ENCODE results near the gene SSTR3.
"Not testable (repeated sequence)": the region's sequence is repeated elsewhere in the genome, so short reads cannot be mapped to it uniquely, and the experiment has no call there.

Gene SSTR3

DNA sequence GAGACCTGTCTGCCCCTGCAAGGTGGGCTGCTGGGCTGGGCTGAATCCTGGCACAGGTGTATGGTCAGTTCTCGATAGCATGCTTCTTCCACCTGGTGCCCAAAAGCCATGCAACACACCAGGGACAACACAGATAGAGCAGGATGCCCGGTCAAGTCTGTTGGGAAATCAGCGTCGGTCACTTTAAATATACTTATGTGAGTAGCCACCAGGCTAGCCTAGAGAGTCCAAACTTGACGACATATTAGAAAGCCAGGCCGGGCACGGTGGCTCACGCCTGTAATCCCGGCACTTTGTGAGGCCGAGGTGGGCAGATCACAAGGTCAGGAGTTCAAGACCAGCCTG is 33.2 kb downstream of the SSTR3 start:
- no peak for DNase-seq

DNA sequence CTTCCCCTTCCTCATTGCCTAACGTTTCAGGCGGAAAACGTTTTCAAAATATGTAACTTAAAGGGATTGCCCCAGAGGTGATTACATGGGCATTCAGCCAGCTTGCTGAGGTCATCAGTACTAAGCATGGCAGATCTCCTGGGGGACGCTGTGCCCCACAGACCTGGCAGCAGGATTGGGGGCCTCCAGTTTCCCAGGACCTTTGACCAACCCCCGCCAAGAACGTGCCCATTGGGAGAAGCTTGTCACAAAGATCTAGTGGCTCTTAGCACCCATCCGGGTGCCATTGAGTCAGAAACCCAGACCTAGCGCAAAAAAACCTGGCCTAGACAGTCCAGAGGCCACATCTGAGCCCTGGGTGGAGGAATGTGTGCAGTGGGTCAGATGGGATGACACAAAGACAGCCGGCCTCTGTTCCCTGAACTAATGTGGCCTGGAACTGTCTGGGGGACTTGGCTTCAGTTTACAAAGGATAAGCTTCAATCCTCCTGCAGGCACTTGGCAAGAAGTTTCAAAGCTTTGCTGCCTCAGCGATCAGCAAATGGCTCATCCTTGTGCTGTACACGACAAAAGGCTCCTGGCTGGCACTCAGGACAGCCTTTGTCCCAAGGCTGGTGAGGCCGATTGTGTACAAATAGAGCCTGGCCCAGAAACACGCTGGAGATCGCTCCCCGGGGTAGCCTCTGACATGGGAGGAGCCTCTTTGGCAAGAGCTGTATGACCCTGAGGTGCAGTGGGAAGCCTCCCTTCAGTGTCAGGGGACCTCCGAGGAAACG is 33.7 kb downstream of the SSTR3 start:
- peak; percentile 65 to 67 for DNase-seq

DNA sequence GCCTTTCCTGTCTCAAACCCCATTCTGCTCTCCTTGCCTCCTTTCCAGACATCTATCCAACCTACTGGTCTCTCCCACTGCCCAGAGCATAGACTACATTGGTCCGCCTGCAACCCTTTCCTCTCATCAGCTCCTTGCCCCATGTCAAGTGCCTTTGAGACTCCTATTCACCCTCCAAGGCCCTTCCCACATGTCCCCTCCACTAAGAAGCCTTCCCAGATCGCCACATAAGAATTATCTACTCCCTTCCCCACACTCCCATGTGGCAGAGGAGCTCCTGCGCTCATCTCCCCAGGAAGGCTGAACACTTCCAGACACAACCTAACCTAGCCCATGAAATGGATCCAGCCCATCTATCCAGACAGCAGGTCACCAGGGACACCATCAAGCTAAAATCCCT is 34.5 kb downstream of the SSTR3 start:
- no peak for DNase-seq

DNA sequence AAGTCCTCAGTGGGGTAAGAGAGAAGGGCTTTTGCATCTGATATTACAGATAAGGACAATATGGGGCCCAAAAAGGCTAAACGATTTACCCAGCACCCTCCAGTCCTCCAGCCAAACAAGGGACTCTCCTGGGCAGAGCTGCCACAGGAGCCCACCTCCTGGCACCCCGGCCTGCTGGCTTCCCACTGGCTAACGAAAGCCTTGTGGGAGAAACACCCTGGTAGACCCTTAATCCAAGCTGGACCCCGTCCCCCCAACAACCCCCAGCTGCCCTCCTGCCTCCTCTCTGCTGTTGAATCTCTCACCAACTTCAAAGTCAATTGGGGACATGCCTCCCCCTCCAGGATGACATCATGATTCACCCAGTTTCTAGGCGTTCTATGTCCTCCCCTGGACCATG is 35.1 kb downstream of the SSTR3 start:
- DNase-seq, result no peak

DNA sequence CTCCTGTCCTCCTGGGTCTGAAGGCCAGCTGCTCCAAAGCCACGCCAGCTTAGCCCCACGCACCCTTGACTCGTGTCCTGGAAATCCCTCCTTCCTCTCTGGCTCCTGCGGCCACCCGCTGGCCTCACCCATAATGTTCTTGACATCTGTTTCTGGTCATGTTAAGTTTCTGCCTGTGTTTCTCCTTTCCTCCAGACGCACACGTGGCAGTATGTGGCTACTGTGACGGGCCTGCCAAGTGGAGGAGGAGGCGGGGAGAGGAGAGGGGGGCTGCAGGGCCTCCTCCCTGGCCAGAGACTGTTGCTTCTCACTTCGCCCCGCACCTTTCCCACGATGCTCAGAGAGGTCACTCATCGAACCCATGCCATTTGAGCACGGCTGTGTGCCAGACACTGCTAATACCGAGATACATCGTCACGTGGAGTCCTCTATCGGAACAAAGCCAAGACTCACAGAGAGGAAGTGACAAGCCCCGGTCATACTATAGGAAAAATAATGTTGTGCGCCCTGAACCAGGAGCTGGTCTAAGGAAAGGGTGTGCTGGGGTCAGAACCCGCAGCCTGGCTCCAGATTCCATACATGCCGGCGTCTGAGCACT is 35.7 kb downstream of the SSTR3 start:
- DNase-seq, result peak; percentile 71 to 75

DNA sequence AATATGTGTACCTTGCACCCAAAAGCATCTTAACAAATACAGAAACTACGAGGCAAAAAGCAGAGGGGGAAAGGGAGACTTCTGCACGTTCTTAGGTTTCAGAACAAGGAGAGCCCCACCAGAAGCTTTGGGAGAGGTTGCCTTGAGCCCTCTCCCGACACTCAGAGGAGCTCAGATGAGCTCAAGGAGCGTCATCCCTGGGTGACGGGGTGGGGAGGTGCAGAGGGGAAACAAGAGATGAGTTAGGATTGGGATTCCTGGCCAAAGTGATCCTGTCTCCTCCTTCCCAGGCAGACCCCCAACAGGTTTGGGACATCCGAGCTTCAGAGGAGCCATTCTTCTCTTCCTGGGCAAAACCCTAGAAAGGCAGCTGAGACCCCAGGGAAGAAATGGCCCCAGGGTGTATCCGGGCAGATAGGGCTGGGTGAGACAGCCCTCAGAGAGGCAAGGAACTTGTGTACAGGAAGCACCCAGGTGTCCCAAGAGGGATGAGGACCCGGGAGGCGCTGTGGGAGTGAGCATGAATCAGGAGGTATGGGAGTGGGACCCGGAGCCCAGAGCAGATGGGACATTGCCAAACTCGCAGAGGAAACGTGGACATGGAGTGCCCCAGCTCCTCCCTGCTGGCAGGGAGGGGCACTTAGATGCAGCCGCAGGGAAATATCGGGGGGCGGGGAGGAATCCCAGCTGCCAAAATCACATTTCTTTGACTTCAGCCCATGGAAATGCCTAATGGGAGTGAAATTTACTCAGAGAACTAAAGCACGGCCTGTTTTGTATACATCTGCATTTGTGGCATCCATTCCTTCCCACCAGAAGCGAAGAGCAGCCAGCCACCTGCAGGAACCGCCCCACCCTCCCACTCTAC is 36.6 kb downstream of the SSTR3 start:
- DNase-seq, result no peak

DNA sequence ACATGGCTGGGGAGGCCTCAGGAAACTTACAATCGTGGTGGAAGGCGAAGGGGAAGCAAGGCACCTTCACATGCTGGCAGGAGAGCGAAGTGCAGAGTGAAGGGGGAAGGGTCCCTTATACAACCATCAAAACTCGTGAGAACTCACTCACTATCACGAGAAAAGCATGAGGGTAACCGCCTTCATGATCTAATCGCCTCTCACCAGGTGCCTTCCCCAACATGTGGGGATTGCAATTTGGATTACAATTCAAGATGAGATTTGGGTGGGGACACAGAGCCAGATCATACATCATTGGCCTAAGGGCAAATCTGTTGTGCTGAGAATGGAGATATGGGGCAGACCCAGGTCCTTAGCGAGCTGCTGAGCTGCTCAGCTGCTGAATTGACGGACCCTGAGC is 37.3 kb downstream of the SSTR3 start:
- no peak for DNase-seq

DNA sequence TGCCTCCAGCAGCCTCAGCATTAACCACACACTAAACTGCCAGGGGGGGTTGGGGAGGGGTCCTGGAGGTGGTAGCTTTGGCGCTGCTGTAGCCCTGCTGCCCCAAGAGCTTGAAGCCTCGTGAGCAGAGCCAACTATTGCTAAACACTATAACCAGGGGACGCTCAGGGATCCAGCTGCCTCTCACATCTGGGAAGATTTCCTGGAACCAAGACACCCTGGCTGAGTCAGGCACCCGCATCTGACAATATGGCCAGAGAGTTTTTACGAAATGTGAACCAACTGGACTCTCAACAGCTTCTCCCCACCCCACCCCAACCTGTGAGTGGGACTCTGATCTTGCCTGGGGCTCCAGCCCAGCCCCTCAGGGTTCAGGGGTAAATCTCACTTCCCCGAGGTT is 38.6 kb downstream of the SSTR3 start:
- DNase-seq, result no peak

DNA sequence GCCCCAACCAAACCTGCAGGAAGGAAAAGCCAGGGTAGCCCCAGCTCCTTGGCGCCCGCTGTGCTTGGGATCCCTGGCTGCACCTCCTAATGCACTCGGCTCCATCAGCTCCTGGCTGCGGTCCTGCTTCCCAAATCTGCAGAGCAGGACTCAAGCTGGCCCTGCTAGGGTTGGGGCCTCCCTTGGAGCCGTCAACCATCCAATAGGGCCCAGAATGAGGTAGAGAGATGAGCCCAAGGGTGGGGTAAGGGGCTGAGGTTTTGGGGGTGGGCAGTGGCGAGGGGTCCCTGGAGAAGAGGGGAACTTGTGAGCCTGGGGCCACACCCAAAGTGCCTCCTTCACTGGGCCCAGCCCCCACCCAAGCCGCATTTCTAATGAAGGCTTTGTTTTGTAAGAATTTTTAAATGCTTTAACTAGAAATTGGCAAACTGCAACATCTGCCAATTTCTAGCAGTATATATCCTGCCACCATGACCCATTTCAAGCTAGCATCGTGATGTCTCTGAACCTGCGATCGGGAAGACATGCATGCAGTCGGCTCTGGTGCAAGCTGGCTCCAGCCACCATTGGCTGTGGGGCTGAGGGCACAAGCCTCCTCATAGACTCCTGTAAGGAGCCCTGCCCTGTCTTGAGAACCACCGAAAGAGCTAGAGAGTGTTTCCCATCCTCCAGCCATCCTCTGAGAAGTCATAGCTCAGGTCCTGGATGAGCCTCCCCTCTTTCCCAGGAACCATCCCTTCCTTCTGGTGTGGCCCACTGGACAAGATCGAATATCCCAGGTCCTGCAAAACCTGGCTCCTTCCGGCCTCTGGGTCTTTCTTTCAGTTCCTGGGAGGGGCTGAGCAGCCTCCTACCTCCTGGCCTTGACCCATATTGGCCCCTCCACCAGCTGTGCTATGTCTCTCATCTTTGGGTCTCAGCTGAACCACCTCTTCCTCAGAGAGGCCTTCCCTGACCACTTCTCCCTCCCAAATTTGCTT is 39.7 kb downstream of the SSTR3 start:
- DNase-seq, result no peak

DNA sequence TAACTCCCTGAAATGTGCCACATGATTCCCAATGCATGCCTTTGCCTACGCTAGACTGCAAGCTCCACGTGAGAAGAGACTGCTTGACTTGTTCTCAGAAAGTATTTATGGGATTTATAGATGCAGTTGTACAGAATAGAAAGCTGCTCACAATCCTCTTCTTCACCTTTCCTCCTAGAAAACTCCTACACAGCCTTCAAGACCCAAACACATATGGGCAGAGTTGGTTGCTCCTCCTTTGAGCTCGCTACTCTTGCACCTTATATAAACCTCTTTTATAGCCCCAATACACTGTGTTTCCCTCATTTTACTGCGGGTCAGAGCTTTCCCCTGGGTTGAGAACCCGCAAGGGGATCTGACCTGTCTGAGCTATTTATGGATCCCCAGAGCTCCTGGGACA is 40.6 kb downstream of the SSTR3 start:
- no peak for DNase-seq

DNA sequence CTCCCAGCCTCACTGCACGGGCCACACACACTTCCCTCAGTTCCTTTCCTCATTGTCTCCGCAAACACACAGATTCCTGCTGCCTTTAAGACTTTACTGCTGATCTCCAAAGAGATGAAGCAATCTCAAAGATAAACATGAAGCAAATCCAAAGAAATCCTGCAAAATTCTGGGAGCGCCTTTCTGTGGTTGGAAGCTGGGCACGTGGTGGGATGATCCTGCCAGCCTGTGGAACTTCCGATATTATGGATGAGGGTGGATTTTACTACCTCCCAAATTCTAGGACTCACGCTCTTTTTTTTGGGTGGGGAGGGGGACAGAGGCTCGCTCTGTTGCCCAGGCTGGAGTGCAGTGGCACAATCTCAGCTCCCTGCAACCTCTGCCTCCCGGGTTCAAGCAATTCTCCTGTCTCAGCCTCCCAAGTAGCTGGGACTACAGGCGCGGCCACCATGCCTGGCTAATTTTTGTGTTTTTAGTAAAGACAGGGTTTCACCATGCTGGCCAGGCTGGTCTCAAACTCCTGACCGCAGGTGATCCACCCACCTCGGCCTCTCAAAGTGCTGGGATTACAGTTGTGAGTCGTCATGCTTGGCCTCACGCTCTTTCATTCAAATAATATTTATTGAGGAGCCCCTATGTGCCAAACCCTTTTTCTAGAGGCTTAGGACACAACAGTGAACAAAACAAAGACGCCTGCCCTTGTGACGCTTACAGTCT is 41.4 kb downstream of the SSTR3 start:
- DNase-seq, result not testable (repeated sequence)

DNA sequence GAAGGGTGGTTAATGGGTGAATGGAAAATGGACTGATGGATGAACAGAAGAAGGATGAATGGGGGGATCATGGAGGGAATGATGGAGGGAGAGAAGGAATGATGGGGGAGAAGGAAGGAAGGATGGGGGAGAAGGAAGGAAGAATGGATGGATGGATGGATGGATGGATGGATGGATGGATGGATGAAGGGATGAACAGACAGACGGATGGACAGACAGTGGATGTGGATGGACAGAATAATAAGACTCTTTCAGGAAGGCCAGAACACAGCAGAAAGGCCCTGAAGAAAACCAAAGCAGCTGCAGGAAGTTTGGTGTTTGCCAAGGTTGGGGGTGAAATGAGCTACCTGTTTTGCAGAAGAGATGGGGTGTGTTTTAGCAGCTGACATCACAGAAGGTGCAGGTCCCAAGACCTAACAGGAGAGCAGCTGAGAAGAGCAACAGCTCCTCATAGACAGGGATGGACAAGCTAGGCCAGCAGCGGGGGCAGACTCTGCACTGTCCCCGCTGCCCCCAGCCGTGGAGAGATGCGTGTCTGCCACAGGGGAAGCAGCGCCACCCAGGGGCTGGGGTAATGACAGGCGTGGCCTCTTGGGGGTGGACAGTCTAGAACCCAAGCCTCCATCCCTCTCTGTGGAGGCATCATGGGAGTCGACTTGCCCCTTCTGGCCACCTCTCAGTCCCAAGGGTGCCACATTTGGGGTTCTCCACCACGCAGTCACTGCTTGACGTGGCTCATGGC is 42.2 kb downstream of the SSTR3 start:
- no peak for DNase-seq

DNA sequence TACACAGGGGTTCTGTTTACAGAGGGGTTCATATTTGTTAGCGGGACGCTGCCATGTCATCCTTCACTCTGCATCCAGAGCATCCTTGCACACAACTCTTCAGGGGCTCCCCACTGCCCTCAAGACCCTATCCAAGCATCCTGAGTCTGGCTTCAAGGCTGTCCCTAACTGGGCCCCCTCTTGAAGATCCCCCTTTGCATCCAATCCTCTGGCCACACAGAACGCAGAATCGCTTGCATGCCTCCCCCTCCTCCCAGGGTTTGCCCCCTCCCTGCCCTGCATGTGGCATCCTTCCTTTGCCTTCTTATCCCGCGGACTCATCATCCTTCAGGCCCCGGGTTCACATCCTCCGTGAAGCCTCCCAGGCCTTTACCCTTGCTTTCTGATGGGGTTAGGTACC is 42.9 kb downstream of the SSTR3 start:
- no peak for DNase-seq

DNA sequence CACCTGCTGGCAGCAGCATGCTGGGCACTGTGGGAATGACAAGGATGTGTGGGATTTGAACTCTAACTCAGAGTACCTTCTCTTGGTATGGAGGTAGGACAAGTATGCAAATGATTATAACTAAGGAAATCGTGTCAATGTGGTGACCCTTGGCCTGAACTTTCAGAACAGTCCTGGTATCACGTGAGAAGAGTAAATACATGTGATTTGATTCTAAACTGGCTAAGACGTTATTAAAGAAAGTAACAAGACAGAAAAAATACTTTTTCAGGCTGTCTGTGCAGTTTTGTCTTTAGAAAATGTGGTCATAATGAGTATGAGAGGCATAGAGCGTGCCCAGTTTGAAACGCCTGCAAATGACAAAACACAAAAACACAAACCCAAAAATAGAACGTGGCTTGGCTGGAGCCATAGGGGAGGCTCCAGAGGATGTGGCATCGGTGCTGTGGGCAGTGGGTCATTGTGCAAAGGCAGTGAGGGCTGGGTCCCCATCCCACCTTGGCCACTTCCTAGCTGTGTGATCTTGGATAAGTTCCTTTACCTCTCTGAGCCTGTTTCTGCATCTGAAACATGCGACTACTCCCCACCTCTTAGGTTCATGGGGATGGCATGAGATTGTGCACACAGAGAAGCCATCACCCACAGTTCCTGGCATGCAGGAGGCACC is 44.2 kb downstream of the SSTR3 start:
- no peak for DNase-seq

DNA sequence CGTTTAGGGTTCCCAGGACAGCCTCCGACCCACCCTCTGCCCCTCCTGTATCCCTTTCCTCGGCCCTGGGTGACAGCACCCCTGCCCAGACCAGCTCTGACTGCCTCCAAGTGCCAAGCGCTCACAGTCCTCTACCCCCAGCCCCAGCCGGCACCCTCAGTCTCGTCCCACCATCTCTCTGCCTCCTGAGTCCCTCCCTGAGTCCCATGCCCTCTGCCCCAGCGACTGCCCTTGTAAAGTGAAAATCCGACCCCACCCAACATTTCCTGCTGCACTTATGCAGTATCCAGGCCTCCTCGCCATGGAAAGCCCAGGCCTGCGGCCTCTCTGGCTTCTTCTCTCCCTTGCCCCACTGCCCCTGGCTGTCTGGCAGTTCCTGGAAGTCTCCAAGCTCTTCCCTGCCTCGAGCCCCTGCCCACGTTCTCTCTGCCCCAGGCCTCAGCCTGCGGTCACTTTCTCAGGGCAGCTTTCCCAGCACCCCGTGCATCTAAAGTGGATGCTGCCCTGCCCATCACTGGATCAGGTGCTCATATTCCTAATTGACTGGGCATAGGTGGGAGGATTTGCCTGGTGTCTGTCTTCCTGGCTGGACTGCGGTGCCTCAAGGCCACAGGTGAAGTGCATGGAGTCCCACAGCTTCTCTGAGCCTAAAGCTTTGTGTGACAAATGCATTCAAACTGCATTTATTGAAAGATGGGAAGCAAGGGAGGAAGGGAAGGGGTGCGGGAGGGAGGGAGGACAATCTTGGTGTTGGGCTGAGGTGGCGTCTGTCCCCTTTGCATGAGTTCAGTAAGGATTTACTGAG is 44.9 kb downstream of the SSTR3 start:
- DNase-seq, result no peak

DNA sequence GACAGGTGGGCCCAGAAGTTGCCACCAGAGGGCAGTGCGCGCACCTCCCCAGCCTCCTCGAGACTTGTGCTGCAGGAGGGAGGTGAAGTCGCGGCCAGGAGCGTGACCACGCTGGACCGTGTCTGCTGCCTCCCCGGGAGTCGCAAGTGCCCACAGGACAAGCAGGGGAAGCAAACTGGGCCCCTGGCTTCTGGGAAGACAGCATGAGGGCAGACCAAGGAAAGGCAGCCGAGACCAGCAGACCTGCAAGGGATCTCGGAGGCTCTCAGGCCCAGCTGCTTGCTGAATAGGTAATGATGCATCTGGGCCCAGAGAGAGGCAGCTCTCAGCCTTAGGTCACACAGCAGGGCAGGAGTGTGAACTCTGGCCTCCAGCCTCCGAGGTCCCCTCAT is 45.6 kb downstream of the SSTR3 start:
- DNase-seq, result peak; percentile 74 to 78

DNA sequence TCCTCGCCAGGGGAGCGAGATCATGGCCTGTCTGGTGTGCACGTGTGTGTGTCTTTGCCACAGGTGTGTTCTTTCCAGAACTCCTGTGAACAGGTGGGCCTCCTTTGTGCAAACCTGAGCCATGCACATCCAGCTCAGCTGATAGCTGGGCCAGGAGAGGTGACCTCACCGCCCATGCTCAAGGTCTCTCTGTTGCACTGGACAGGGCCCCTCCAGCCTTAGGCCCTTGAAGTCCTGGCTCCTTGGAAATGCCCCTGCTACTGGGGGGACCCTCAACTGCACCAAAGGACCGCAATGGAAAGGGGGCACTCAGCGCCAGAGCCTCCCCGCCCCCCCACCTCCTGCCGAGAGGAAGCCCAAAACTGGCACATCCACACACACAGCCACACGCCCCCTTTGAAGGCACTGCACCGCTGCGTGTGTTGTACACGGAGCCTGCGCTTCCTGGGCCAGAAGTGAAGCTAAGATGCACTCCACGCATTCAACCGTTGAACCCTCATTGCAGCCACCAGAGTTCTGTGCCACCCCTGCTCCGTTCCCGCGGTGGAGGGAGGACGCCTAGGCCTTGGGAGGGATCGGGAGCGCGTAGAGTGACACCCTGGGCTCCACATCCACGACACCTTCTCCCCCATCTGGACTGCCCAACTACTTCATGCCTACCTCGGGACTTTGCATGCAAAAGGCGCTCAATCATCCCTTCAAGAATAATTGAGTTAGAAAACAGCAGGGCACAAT is 46.2 kb downstream of the SSTR3 start:
- DNase-seq, result no peak

DNA sequence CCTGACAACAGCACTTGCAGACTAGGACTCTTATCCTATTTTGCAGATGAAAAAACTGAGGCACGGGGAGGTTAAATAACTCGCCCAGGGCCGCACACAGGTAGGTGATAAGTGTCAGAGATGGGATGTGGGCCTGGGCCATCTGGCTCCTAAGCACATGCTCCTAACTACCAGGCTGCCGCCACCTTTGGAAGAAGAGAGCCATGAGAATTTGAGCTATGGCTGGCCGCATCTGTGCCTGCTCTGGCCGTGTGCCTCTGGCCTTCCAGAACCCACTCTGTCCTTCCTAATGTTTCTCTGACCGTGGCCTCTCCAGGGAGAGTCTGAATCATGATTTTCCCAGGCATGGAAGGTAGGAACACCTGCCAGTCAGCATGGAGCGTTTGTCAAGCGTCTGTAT is 47.2 kb downstream of the SSTR3 start:
- DNase-seq, result no peak

DNA sequence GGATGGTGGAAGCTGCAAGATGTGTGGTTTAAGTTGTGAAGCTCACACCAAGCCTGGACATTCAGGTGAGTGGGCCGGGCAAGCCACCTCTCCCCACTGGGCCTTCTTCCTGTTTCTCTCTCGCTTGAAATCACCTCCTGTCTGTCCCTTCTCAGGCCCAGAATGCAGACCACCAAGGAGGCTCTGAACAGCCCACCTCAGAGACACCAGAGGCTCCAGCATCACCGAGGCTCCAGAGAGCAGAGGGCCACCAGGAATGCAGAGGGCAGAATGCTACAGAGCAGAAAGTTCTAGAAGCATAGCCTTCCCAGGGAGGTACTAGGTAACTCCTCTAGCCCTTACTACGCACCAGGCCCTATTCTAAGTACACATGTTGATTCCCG is 47.8 kb downstream of the SSTR3 start:
- DNase-seq, result no peak
